Neutrophil (primary cell): Measurements from ENCODE around the gene CTDSPL.
A peak's percentile ranks its signal among the peaks of the same experiment; 100 is the strongest.
"Not testable (repeated sequence)": the region's sequence is repeated elsewhere in the genome, so short reads cannot be mapped to it uniquely, and the experiment has no call there.

ENCODE experiments used
- H3K27ac ChIP-seq: fragments of 200-600 bp; sonication (generic); 2 replicates; pipeline ENCODE4 v1.5.1; 2016; ENCODE audit warnings: mild to moderate bottlenecking, moderate library complexity
- H3K27me3 ChIP-seq: fragments of 200-600 bp; sonication (generic); 2 replicates; pipeline ENCODE4 v1.6.0; 2016; ENCODE audit warnings: mild to moderate bottlenecking
- H3K36me3 ChIP-seq: fragments of 200-600 bp; sonication (generic); 2 replicates; pipeline ENCODE4 v1.5.1; 2017
- H3K4me1 ChIP-seq, 2 experiments: fragments of 200-600 bp in 1 of 2; sonication (generic) in 1 of 2; 1 replicate in 1 of 2; 2 replicates in 1 of 2; pipeline versions ENCODE4 v1.5.1 to v1.6.1; 2013 to 2016; ENCODE audit warnings: low read depth in 1 of 2, low read length in 1 of 2, mild to moderate bottlenecking in 1 of 2, moderate library complexity in 1 of 2; ENCODE audit not compliant: control insufficient read depth in 1 of 2, insufficient read depth in 1 of 2
- H3K4me3 ChIP-seq, 2 experiments: fragments of 200-600 bp in 1 of 2; sonication (generic) in 1 of 2; 1 replicate in 1 of 2; 2 replicates in 1 of 2; pipeline ENCODE4 v1.5.1; 2013 to 2016; ENCODE audit warnings: low read depth in 1 of 2, low read length in 1 of 2, mild to moderate bottlenecking in 1 of 2, moderate library complexity in 1 of 2
- H3K9me3 ChIP-seq: fragments of 200-600 bp; sonication (generic); 2 replicates; pipeline ENCODE4 v1.5.1; 2016
- CTCF ChIP-seq: fragments of 200-600 bp; sonication (generic); IDR thresholded peaks from 2 replicates; pipeline ENCODE4 v1.5.1; 2016; ENCODE audit warnings: antibody characterized with exemption

The CTDSPL gene

DNA sequence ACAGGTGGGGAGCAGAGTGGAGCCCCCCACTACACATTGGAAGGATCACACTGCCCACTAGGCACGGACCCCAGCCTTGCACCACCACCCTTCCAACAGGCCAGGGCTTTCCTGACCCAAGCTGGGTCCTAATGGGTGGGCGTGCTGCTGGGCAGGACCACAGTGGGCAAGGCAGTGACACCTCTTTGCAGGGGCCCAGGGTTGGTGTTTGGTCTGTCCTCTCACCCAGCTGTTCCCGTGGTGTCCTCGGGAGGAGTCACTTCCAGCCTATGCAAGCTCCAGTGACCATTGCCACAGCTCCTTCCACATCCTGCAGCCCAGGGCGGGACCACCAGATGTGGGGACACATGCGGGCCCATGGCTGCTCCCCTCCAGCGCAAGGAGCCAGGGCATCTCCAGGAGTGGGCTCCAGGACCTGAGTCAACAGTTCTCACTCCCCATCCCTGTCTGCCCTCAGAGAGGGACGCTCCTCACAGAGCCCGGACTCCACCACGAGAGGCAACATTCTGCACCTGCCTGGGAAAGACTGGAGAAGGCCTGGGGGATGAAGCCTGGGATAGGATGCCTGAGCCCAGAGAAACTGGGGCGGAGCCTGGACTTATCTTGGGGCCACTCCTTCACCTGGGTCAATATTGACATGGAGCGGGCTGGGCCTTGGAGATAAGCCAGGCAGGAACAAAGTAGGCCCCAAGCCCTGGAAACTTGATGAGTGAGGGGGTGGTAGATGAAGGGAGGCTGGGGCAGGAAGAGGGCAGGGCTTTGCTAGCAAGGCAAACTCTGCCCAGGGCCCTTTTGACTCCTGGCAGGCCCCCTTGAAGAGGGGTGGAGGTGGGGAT is 125.0 kb downstream of the CTDSPL start:
- Histone ChIP-seq H3K36me3 (no peaks in the 10 kb centered on the region), H3K27me3 (no peaks in the 10 kb centered on the region), H3K9me3 (no peaks in the 10 kb centered on the region), H3K27ac (peak overlapping the region; percentile 51), H3K4me3 (no peak overlapping the region), H3K4me1 (peaks cover 78 to 87% of the 10 kb centered on the region in 2 experiments)
- TF ChIP-seq CTCF = no peak

- TF ChIP-seq CTCF = no peak
- no peaks in the 10 kb centered on the region for H3K36me3 ChIP-seq
- H3K4me3 ChIP-seq = no peak overlapping the region
- H3K27ac ChIP-seq = peak overlapping the region; percentile 51
- H3K4me1 ChIP-seq = peaks cover 78 to 82% of the 10 kb centered on the region in 2 experiments
- H3K27me3 ChIP-seq = no peaks in the 10 kb centered on the region
- no peaks in the 10 kb centered on the region for H3K9me3 ChIP-seq
Observed at GRCh38 chr3:37987315-37987697, 125.6 kb downstream of the CTDSPL start.

DNA sequence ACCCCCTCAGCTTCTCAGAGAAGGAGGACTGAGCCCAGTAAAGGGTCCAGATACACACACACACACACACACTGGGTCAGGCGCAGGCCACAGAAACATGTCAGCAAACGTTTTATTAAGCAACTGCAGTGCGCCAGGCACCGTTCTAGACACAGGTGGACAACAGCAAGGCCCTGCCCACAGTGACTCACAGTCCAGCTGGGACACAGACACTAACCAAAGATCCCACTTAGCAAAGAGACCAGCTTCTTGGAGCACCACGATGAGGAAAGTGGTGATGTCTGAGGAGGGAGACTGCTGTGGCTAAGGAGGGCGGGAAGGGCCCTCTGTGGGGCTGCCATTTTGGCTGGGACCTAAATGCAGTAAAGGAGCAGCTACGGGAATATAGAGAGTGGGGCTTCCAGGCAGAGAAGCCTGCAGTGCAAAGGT is 126.1 kb downstream of the CTDSPL start:
- Histone ChIP-seq H3K27me3 (no peaks in the 10 kb centered on the region), H3K4me3 (no peak overlapping the region), H3K9me3 (no peaks in the 10 kb centered on the region), H3K4me1 (peaks cover 78 to 79% of the 10 kb centered on the region in 2 experiments), H3K36me3 (no peaks in the 10 kb centered on the region), H3K27ac (peak overlapping the region; percentile 51)
- no peak for TF ChIP-seq CTCF

DNA sequence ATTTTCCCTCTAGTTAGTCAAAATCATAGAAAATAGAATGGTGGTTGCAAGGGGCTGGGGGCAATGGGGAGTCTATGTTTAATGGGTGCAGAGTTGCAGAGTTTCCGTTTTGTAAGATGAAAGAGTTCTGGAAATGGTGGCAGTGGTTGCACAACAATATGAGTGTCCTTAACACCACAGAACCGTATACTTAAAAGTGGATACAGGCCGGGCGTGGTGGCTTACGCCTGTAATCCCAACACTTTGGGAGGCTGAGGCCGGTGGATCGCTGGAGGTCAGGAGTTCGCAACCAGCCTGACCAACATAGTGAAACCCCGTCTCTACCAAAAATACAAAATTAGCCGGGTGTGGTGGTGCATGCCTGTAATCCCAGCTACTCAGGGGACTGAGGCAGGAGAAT is 126.7 kb downstream of the CTDSPL start:
- H3K4me3 ChIP-seq, H3K27me3 ChIP-seq, H3K36me3 ChIP-seq, H3K9me3 ChIP-seq: not testable (repeated sequence)
- Histone ChIP-seq H3K4me1 (peaks cover 80 to 81% of the 10 kb centered on the region in 2 experiments), H3K27ac (peak overlapping the region; percentile 51)

DNA sequence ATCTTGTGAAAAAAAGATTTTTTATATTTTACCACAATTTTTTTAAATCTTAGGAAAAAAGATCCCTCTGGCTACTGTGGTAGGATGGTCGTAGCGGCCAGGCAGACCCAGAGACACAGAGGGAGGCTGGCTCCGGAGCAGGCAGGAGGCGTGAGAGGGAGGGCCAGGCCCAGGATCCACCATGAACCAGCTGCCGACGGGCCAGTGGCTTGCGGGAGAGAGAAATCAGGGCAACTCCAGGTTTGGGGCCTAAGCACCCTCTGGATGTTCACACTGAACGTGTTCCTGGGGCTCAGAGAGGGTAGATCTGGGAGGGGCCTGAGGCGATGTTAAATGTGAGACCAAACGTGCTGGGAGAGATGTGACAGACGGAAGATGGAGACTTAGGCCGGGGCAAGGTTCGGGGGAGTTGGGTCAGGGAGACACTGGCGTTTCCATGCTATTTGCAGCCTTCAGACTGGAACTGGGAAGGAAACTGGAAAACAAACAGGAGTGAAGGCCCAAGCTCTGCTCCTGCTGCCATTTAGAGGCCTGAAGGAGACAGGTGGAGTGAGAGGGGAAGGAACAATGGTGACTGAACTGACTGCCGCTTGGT is 127.3 kb downstream of the CTDSPL start:
- no peaks in the 10 kb centered on the region for H3K9me3 ChIP-seq
- no peaks in the 10 kb centered on the region for H3K27me3 ChIP-seq
- H3K4me3 ChIP-seq = no peak overlapping the region
- peaks cover 80 to 81% of the 10 kb centered on the region in 2 experiments for H3K4me1 ChIP-seq
- no peaks in the 10 kb centered on the region for H3K36me3 ChIP-seq
- H3K27ac ChIP-seq = peak overlapping the region; percentile 51
- no peak for TF ChIP-seq CTCF

DNA sequence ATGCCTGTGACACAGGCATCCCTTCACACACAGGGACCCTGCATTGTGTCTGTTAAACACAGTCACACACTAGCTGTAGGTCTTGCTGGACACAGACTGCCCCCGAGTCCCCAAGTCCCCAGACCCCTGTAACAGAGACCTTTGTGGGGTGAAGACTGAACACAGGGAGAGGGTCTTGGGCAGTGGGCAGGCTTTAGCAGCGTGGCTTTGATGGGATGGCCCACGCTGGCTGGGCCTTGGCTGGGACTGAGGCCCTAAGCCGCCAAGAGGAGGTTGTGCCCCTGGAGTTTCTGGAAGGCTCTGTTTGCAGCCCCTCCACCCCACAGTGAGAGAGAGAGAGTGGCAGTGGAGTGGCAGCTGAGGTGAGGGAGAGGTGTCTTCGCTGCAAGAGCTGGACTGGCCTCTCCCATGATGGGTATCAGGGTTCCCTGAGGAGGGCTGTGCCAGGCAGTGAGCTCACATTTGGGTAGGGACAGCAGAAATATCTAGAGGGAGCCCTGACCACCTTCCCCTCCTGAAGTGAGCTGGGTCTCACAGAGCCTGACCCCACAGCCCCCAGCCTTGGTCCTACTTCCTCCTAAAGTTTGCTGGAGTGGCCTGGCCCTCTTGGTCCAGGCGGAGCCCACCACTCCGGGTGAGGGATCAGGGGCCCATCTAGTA is 128.3 kb downstream of the CTDSPL start:
- Histone ChIP-seq H3K27ac (no peak overlapping the region), H3K9me3 (no peaks in the 10 kb centered on the region), H3K36me3 (no peaks in the 10 kb centered on the region), H3K27me3 (no peaks in the 10 kb centered on the region), H3K4me1 (peaks cover 80 to 81% of the 10 kb centered on the region in 2 experiments), H3K4me3 (no peak overlapping the region)
- TF ChIP-seq CTCF = no peak
